ENCODE results near the gene KCND3. TPM values are rescaled to one million over a fixed set of nuclear protein-coding genes. Genes with fewer than 3 reads are reported as not detected.

KCND3 gene
- total and polyA plus RNA-seq, 2 of the 4 experiments (the other 2 are of a cell fraction) = under 0.01 to 0.03 TPM

DNA sequence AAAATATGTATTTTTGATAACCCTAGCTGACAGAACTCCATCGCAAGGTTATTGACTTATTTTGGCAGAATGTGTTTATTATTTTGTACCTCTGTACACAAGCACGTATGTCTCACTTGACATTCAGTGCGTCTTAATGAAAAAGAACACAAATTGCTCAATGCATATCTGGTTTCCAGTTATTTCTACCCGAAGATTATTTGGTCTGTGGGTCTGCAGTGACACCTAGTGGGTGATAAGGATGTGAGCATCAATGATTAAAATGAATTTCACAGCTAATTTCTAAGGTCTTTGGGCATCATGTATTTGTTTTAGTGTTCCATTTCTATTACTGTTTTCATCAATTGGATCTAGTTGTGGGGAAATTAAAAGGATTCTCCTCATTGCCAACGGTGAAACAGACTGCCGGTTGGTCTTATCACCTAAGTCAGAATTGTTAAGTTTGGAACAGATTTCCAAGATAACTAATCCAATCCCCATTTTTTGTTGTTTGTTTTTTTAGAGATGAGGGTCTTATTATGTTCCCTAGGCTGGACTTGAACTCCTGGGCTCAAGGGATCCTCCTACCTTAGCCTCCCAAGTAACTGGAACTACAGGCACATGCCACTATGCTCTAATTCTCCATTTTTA lies 219.8 kb downstream of the KCND3 start (continued):
- TF ChIP-seq RFX5 (IDR thresholded peaks at IDR 0.05; ENCODE audit: low read depth, low read length) = no peak

DNA sequence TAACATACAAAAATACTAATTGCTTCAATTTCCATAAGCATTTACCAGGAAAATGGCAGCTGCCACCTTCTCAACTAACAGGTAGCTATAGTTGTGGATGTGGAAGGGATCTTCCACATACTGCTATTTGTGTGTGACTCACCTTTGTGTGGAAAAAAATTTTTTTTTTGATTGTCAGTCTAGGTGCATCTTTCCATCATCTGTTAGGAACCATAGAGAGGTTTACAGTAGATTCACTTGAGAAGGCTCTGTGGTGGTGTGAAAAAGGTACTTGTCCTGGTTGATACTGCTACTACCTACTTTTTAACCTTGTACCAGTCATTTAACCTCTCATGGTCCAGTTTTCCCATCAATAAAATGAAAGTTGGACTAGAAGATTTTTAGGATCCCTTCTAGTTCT lies 220.8 kb downstream of the KCND3 start:
- Histone ChIP-seq H3K27ac (ENCODE audit: insufficient read depth, low read length) (no peak overlapping the region), H2BK15ac (ENCODE audit: low read depth, low read length) (no peak overlapping the region; the same call in 2 of the 3 replicates), H3K4me3 (ENCODE audit: insufficient read depth, low read depth, low read length) (no peak overlapping the region), H2AFZ (replicated peaks; ENCODE audit: low read length, poor library complexity) (no peak overlapping the region), H4K8ac (ENCODE audit: low read depth in 2 of 2, low read length in 2 of 2) (no peak overlapping the region), H3K9me3 (ENCODE audit: control insufficient read depth, insufficient read depth, low read length) (no peaks in the 10 kb centered on the region), H2BK120ac (ENCODE audit: low read depth, low read length) (no peak overlapping the region), H3K4ac (ENCODE audit: low read depth, low read length) (no peak overlapping the region), H4K5ac (ENCODE audit: low read depth, low read length) (no peak overlapping the region), H3K79me1 (ENCODE audit: low read depth in 1 of 2, low read length in 2 of 2) (peaks cover 4 to 5% of the 10 kb centered on the region in 2 experiments; a peak in 3 of 4 replicates), H4K20me1 (ENCODE audit: insufficient read depth, low read length) (no peaks in the 10 kb centered on the region), H3K56ac (ENCODE audit: extremely low read depth, insufficient read depth, low read length) (no peak overlapping the region), H3K14ac (replicated peaks; ENCODE audit: low read depth, low read length) (no peak overlapping the region), H4K91ac (ENCODE audit: insufficient read depth, low read depth, low read length) (no peak overlapping the region), H2AK9ac (replicated peaks; ENCODE audit: low read depth, low read length, poor library complexity) (no peak overlapping the region), H3K36me3 (ENCODE audit: control insufficient read depth, insufficient read depth, low read length) (peaks cover 5% of the 10 kb centered on the region), H2AK5ac (ENCODE audit: low read depth, low read length) (no peak overlapping the region), H3K18ac (ENCODE audit: low read depth, low read length) (no peak overlapping the region), H3K9me1 (ENCODE audit: insufficient read depth, low read length) (no peaks in the 10 kb centered on the region), H3K4me1 (ENCODE audit: control insufficient read depth, insufficient read depth, low read length) (no peaks in the 10 kb centered on the region; the same call in 1 of the 2 replicates), H2BK5ac (ENCODE audit: low read depth, low read length, poor library complexity, severe bottlenecking) (no peak overlapping the region), H3K23ac (ENCODE audit: low read depth, low read length) (no peak overlapping the region), H3K9ac (ENCODE audit: low read depth, low read length) (no peak overlapping the region), H3K4me2 (ENCODE audit: low read depth, low read length) (no peak overlapping the region), H3K27me3 (ENCODE audit: control insufficient read depth, insufficient read depth, low read length) (no peaks in the 10 kb centered on the region), H2BK20ac (ENCODE audit: low read depth, low read length) (no peak overlapping the region)
- BruUV-seq (replicated peaks) = no TSS peak
- no peak for DNase-seq
- POLR2A ChIA-PET (ENCODE audit: unreplicated experiment) = no interaction called here
- CTCF ChIA-PET = interaction anchor here (0.7 to 2.5 kb wide), 7 partner anchors 14 to 287 kb away, joined by 3 to 9 read pairs (median 4); no protein-coding TSS in a partner anchor
- ATAC-seq (ENCODE audit: low read depth) = no peak
- in situ Hi-C loops (cut with MboI; ENCODE audit: low sequenced_read_pairs) (loop anchor here (5.0 to 10.0 kb wide), 2 partner anchors 286 to 544 kb away; partner anchors contain the start of gene CHI3L2), intact Hi-C loops (cut with micrococcal nuclease) (loop anchor here (1.0 to 10.0 kb wide), 7 partner anchors 53 to 566 kb away; no protein-coding TSS in a partner anchor), dilution Hi-C loops (cut with HindIII; ENCODE audit: low sequenced_read_pairs, unreplicated experiment) (loop anchor here (25.0 kb wide), 1 partner anchor 306 kb away; the partner anchor contains the start of gene C1orf162)
- TF ChIP-seq, protein P1, sequence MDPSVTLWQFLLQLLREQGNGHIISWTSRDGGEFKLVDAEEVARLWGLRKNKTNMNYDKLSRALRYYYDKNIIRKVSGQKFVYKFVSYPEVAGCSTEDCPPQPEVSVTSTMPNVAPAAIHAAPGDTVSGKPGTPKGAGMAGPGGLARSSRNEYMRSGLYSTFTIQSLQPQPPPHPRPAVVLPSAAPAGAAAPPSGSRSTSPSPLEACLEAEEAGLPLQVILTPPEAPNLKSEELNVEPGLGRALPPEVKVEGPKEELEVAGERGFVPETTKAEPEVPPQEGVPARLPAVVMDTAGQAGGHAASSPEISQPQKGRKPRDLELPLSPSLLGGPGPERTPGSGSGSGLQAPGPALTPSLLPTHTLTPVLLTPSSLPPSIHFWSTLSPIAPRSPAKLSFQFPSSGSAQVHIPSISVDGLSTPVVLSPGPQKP (IDR thresholded peaks at IDR 0.05; ENCODE audit: borderline replicate concordance, low read depth, low read length) = no peak
- no peak for TF ChIP-seq RFX5 (IDR thresholded peaks at IDR 0.05; ENCODE audit: low read depth, low read length)
- no peak for TF ChIP-seq MAZ (IDR thresholded peaks at IDR 0.05; ENCODE audit: borderline replicate concordance, low read depth, low read length)
- no peak for TF ChIP-seq BHLHE40 (IDR thresholded peaks at IDR 0.05; ENCODE audit: low read depth, low read length)
- no peak for TF ChIP-seq FOS (IDR thresholded peaks at IDR 0.05; ENCODE audit: low read depth, low read length)
- no peak for TF ChIP-seq RCOR1 (IDR thresholded peaks at IDR 0.05; ENCODE audit: insufficient replicate concordance, low read length)
- no peak for TF ChIP-seq POLR2A (IDR thresholded peaks at IDR 0.05; ENCODE audit: low read depth, low read length)
- no peak for TF ChIP-seq MXI1 (IDR thresholded peaks at IDR 0.05; ENCODE audit: borderline replicate concordance, low read depth, low read length)
- TF ChIP-seq NFE2L2 (IDR thresholded peaks at IDR 0.05; ENCODE audit: low read depth, low read length) = no peak
- TF ChIP-seq, protein P2, sequence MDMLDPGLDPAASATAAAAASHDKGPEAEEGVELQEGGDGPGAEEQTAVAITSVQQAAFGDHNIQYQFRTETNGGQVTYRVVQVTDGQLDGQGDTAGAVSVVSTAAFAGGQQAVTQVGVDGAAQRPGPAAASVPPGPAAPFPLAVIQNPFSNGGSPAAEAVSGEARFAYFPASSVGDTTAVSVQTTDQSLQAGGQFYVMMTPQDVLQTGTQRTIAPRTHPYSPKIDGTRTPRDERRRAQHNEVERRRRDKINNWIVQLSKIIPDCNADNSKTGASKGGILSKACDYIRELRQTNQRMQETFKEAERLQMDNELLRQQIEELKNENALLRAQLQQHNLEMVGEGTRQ (IDR thresholded peaks at IDR 0.05; ENCODE audit: low read depth, low read length) = no peak
- TF ChIP-seq RAD21 (IDR thresholded peaks at IDR 0.05; ENCODE audit: low read length) = no peak
- TF ChIP-seq, protein P3, sequence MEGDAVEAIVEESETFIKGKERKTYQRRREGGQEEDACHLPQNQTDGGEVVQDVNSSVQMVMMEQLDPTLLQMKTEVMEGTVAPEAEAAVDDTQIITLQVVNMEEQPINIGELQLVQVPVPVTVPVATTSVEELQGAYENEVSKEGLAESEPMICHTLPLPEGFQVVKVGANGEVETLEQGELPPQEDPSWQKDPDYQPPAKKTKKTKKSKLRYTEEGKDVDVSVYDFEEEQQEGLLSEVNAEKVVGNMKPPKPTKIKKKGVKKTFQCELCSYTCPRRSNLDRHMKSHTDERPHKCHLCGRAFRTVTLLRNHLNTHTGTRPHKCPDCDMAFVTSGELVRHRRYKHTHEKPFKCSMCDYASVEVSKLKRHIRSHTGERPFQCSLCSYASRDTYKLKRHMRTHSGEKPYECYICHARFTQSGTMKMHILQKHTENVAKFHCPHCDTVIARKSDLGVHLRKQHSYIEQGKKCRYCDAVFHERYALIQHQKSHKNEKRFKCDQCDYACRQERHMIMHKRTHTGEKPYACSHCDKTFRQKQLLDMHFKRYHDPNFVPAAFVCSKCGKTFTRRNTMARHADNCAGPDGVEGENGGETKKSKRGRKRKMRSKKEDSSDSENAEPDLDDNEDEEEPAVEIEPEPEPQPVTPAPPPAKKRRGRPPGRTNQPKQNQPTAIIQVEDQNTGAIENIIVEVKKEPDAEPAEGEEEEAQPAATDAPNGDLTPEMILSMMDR (conservative IDR thresholded peaks at IDR 0.05; ENCODE audit: low read depth, low read length) = no peak
- no peak for TF ChIP-seq CEBPB (IDR thresholded peaks at IDR 0.05; ENCODE audit: low read depth, low read length)

Data from IMR-90 (cell line).